ENCODE results near the gene MAML3. TPM values are rescaled to one million over a fixed set of nuclear protein-coding genes. Genes with fewer than 3 reads are reported as not detected.

The MAML3 gene
- polyA plus RNA-seq, 1 donor (not counting 4 experiments of a cell fraction or from before 2014, with no cell fraction given) = 0.68 TPM

DNA sequence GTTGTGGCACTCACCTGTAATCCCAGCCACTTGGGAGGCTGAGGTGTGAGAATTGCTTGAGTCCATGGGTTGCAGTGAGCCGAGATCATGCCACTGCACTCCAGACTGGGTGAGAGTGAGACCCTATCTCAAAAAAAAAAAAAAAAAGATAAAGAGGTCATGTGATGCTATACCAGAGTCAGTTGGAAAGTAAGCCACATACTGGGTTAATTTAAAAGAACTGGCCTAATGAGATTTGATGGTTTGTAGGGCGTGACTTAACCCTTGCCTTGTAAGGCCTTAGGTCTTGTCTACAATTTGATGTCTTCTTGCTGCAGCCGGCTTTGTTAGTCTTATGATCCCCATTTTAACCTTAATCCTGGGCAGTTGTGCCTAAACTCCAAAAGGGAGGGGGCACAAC lies 483.2 kb downstream of the MAML3 start:
- Histone ChIP-seq H3K9me3 (ENCODE audit: control insufficient read depth, low read depth, low read length) (no peaks in the 10 kb centered on the region), H4K20me1 (ENCODE audit: control insufficient read depth, extremely low read depth, insufficient read depth, low read length) (no peaks in the 10 kb centered on the region), H3K4me3 (ENCODE audit: control insufficient read depth in 2 of 3, extremely low read depth in 1 of 3, insufficient read depth in 2 of 3, low read depth in 1 of 3, low read length in 3 of 3) (no peak overlapping the region), H3K27me3 (ENCODE audit: control insufficient read depth, extremely low read depth, insufficient read depth, low read length) (no peaks in the 10 kb centered on the region), H2AFZ (ENCODE audit: control insufficient read depth, low read length) (no peak overlapping the region), H3K79me2 (ENCODE audit: control insufficient read depth, insufficient read depth, low read length) (peaks cover 4% of the 10 kb centered on the region), H3K36me3 (ENCODE audit: control insufficient read depth in 2 of 2, extremely low read depth in 1 of 2, insufficient read depth in 2 of 2, low read length in 2 of 2) (no peaks in the 10 kb centered on the region), H3K9me1 (ENCODE audit: control insufficient read depth, extremely low read depth, insufficient read depth, low read length) (no peaks in the 10 kb centered on the region), H3K4me2 (ENCODE audit: control insufficient read depth, extremely low read depth, insufficient read depth, low read depth, low read length) (no peak overlapping the region), H3K9ac (ENCODE audit: control insufficient read depth, extremely low read depth, insufficient read depth, low read length) (no peak overlapping the region), H3K27ac (ENCODE audit: control insufficient read depth, insufficient read depth, low read length) (no peak overlapping the region), H3K4me1 (ENCODE audit: control insufficient read depth, extremely low read depth, insufficient read depth, low read length) (peaks cover 9% of the 10 kb centered on the region)
- TF ChIP-seq, protein P1, sequence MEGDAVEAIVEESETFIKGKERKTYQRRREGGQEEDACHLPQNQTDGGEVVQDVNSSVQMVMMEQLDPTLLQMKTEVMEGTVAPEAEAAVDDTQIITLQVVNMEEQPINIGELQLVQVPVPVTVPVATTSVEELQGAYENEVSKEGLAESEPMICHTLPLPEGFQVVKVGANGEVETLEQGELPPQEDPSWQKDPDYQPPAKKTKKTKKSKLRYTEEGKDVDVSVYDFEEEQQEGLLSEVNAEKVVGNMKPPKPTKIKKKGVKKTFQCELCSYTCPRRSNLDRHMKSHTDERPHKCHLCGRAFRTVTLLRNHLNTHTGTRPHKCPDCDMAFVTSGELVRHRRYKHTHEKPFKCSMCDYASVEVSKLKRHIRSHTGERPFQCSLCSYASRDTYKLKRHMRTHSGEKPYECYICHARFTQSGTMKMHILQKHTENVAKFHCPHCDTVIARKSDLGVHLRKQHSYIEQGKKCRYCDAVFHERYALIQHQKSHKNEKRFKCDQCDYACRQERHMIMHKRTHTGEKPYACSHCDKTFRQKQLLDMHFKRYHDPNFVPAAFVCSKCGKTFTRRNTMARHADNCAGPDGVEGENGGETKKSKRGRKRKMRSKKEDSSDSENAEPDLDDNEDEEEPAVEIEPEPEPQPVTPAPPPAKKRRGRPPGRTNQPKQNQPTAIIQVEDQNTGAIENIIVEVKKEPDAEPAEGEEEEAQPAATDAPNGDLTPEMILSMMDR (optimal IDR thresholded peaks at IDR 0.05 in 1 of 3, IDR thresholded peaks at IDR 0.05 in 1 of 3, conservative IDR thresholded peaks at IDR 0.05 in 1 of 3; ENCODE audit: extremely low read depth in 1 of 3, insufficient read depth in 2 of 3, low read length in 3 of 3) = no peak
- TF ChIP-seq EZH2 (IDR thresholded peaks at IDR 0.05; ENCODE audit: low read length) = no peak
- dilution Hi-C loops (cut with MboI; ENCODE audit: extremely low pct_ligation_motif_present, low sequenced_read_pairs) = no loop called here
- no peak for DNase-seq (ENCODE audit: low read depth, low spot score)
- FAIRE-seq = no peak

DNA sequence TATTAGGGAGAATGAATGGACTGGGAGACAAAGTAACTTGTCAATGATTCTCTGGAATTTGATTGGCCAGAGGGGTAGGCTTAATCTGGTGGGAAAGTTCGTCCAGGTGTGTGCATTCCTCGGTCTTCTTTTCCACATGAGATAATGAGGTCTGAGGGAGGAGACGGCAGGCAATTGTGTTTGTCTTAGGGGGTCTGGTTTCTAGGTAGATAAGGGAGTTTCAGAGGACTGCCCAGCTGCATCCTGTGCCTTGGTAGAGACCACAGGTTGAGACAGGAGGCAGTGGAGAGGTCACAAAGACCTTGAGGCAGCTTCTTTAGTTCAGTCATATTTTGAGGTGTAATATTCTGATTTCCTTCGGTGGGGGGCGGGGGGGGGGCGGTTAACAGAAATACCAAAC lies 484.1 kb downstream of the MAML3 start:
- Histone ChIP-seq H3K4me3 (ENCODE audit: control insufficient read depth in 2 of 3, extremely low read depth in 1 of 3, insufficient read depth in 2 of 3, low read depth in 1 of 3, low read length in 3 of 3) (no peak overlapping the region), H3K9me3 (ENCODE audit: control insufficient read depth, low read depth, low read length) (no peaks in the 10 kb centered on the region), H3K36me3 (ENCODE audit: control insufficient read depth in 2 of 2, extremely low read depth in 1 of 2, insufficient read depth in 2 of 2, low read length in 2 of 2) (no peaks in the 10 kb centered on the region), H3K79me2 (ENCODE audit: control insufficient read depth, insufficient read depth, low read length) (peaks cover 4% of the 10 kb centered on the region), H3K9ac (ENCODE audit: control insufficient read depth, extremely low read depth, insufficient read depth, low read length) (no peak overlapping the region), H3K27me3 (ENCODE audit: control insufficient read depth, extremely low read depth, insufficient read depth, low read length) (no peaks in the 10 kb centered on the region), H2AFZ (ENCODE audit: control insufficient read depth, low read length) (no peak overlapping the region), H3K27ac (ENCODE audit: control insufficient read depth, insufficient read depth, low read length) (no peak overlapping the region), H3K9me1 (ENCODE audit: control insufficient read depth, extremely low read depth, insufficient read depth, low read length) (no peaks in the 10 kb centered on the region), H4K20me1 (ENCODE audit: control insufficient read depth, extremely low read depth, insufficient read depth, low read length) (no peaks in the 10 kb centered on the region), H3K4me2 (ENCODE audit: control insufficient read depth, extremely low read depth, insufficient read depth, low read depth, low read length) (no peak overlapping the region), H3K4me1 (ENCODE audit: control insufficient read depth, extremely low read depth, insufficient read depth, low read length) (peaks cover 11% of the 10 kb centered on the region)
- FAIRE-seq (no peak), DNase-seq (ENCODE audit: low read depth, low spot score) (no peak)
- TF ChIP-seq, protein P1 (optimal IDR thresholded peaks at IDR 0.05 in 1 of 3, IDR thresholded peaks at IDR 0.05 in 1 of 3, conservative IDR thresholded peaks at IDR 0.05 in 1 of 3; ENCODE audit: extremely low read depth in 1 of 3, insufficient read depth in 2 of 3, low read length in 3 of 3) = no peak
- TF ChIP-seq EZH2 (IDR thresholded peaks at IDR 0.05; ENCODE audit: low read length) = no peak
- dilution Hi-C loops (cut with MboI; ENCODE audit: extremely low pct_ligation_motif_present, low sequenced_read_pairs) = no loop called here
